ENCODE results near the gene AURKAIP1.

Gene AURKAIP1

GRCh38 chr1:1335283-1335682 is 39.7 kb downstream of the AURKAIP1 start:
- TF ChIP-seq, protein P1, sequence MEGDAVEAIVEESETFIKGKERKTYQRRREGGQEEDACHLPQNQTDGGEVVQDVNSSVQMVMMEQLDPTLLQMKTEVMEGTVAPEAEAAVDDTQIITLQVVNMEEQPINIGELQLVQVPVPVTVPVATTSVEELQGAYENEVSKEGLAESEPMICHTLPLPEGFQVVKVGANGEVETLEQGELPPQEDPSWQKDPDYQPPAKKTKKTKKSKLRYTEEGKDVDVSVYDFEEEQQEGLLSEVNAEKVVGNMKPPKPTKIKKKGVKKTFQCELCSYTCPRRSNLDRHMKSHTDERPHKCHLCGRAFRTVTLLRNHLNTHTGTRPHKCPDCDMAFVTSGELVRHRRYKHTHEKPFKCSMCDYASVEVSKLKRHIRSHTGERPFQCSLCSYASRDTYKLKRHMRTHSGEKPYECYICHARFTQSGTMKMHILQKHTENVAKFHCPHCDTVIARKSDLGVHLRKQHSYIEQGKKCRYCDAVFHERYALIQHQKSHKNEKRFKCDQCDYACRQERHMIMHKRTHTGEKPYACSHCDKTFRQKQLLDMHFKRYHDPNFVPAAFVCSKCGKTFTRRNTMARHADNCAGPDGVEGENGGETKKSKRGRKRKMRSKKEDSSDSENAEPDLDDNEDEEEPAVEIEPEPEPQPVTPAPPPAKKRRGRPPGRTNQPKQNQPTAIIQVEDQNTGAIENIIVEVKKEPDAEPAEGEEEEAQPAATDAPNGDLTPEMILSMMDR (IDR thresholded peaks at IDR 0.05; ENCODE audit: borderline replicate concordance, control extremely low read depth, extremely low read depth, insufficient read depth, missing control alignments): no peak
- in situ Hi-C loops (cut with MboI; ENCODE audit: low sequenced_read_pairs, unreplicated experiment): no loop called here
- no peak for DNase-seq (ENCODE audit: low spot score)

DNA sequence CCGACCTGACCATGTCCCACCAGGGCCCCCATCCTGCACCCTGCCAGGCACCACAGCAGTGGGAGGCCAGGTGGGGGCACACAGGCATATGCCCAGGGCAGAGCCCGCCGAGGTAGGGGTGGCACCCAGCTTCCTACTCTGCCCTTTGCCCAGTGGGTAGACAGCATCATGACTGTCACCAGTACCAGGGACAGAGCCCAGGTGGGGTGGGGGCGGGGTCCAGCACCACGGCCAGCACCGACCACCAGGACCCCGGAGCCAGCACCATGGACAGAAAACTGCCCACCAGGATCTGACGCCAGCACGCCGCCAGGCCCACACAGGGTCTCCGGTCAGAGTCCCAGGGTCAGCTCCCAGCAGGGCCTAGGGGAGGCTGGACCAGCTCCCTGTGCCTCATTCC is 40.2 kb downstream of the AURKAIP1 start:
- in situ Hi-C loops (cut with MboI; ENCODE audit: low sequenced_read_pairs, unreplicated experiment): no loop called here
- TF ChIP-seq, protein P1 (IDR thresholded peaks at IDR 0.05; ENCODE audit: borderline replicate concordance, control extremely low read depth, extremely low read depth, insufficient read depth, missing control alignments): no peak

GRCh38 chr1:1333551-1334241 is 41.3 kb downstream of the AURKAIP1 start:
- no peak for DNase-seq (ENCODE audit: low spot score)
- TF ChIP-seq, protein P1 (IDR thresholded peaks at IDR 0.05; ENCODE audit: borderline replicate concordance, control extremely low read depth, extremely low read depth, insufficient read depth, missing control alignments): no peak
- in situ Hi-C loops (cut with MboI; ENCODE audit: low sequenced_read_pairs, unreplicated experiment): no loop called here

More for the DNA sequence above, 40.2 kb downstream of the AURKAIP1 start:
- DNase-seq (ENCODE audit: low spot score): no peak

DNA sequence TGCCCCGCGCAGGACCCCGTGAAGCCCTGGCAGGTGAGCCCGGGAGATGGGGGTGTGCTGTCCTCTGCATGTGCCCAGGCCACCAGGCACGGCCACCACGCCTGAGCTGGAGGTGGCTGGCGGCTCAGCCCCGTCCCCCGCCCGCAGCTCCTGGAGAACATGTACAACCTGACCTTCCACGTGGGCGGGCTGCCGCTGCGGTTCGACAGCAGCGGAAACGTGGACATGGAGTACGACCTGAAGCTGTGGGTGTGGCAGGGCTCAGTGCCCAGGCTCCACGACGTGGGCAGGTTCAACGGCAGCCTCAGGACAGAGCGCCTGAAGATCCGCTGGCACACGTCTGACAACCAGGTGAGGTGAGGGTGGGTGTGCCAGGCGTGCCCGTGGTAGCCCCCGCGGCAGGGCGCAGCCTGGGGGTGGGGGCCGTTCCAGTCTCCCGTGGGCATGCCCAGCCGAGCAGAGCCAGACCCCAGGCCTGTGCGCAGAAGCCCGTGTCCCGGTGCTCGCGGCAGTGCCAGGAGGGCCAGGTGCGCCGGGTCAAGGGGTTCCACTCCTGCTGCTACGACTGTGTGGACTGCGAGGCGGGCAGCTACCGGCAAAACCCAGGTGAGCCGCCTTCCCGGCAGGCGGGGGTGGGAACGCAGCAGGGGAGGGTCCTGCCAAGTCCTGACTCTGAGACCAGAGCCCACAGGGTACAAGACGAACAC is 42.1 kb downstream of the AURKAIP1 start:
- in situ Hi-C loops (cut with MboI; ENCODE audit: low sequenced_read_pairs, unreplicated experiment): no loop called here
- TF ChIP-seq, protein P1 (IDR thresholded peaks at IDR 0.05; ENCODE audit: borderline replicate concordance, control extremely low read depth, extremely low read depth, insufficient read depth, missing control alignments): no peak
- no peak for DNase-seq (ENCODE audit: low spot score)

- TF ChIP-seq, protein P1 (IDR thresholded peaks at IDR 0.05; ENCODE audit: borderline replicate concordance, control extremely low read depth, extremely low read depth, insufficient read depth, missing control alignments): no peak
- in situ Hi-C loops (cut with MboI; ENCODE audit: low sequenced_read_pairs, unreplicated experiment): no loop called here
- no peak for DNase-seq (ENCODE audit: low spot score)
These were observed 42.8 kb downstream of the AURKAIP1 start for GRCh38 chr1:1332031-1332755.

DNA sequence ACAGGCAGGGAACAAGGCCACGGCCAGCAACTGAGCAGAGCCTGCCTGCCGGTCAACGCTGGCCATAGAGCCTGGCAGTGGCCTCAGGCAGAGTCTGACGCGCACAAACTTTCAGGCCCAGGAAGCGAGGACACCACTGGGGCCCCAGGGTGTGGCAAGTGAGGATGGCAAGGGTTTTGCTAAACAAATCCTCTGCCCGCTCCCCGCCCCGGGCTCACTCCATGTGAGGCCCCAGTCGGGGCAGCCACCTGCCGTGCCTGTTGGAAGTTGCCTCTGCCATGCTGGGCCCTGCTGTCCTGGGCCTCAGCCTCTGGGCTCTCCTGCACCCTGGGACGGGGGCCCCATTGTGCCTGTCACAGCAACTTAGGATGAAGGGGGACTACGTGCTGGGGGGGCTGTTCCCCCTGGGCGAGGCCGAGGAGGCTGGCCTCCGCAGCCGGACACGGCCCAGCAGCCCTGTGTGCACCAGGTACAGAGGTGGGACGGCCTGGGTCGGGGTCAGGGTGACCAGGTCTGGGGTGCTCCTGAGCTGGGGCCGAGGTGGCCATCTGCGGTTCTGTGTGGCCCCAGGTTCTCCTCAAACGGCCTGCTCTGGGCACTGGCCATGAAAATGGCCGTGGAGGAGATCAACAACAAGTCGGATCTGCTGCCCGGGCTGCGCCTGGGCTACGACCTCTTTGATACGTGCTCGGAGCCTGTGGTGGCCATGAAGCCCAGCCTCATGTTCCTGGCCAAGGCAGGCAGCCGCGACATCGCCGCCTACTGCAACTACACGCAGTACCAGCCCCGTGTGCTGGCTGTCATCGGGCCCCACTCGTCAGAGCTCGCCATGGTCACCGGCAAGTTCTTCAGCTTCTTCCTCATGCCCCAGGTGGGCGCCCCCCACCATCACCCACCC is 43.7 kb downstream of the AURKAIP1 start, which contains the start of gene TAS1R3:
TSS of gene TAS1R3 (plus strand) at position 213 of the 898 bp plus-strand sequence. CDS start at position 279, 66 bp downstream.
- in situ Hi-C loops (cut with MboI; ENCODE audit: low sequenced_read_pairs, unreplicated experiment): no loop called here
- DNase-seq (ENCODE audit: low spot score): no peak
- TF ChIP-seq, protein P1 (IDR thresholded peaks at IDR 0.05; ENCODE audit: borderline replicate concordance, control extremely low read depth, extremely low read depth, insufficient read depth, missing control alignments): no peak
